PC-3 (cell line): ENCODE results near the gene EXOSC2. TPM values are rescaled to one million over a fixed set of nuclear protein-coding genes. Genes with fewer than 3 reads are reported as not detected.
A peak's percentile ranks its signal among the peaks of the same experiment; 100 is the strongest.

Experiments used
- ATAC-seq: fragments of 200-7000 bp; cut with Tn5 transposase; 2 replicates; pipeline ENCODE4 v1.9.1; 2020; ENCODE audit warnings: mild to moderate bottlenecking, moderate library complexity
- BruUV-seq: library from RNA; stranded (reverse); fragments of 400-500 nt; replicated peaks from 2 replicates; lab custom pipeline; 2021; lab: Mats Ljungman, UMichigan
- CTCF ChIA-PET: fragments of 300-600 bp; sonication (Branson Sonifier 250); formaldehyde crosslinking; loops from one replicate; lab custom pipeline; 2022; ENCODE audit warnings: antibody characterized with exemption; lab: Charles Lee
- POLR2A ChIA-PET: fragments of 300-600 bp; sonication (Branson Sonifier 250); formaldehyde crosslinking; loops from one replicate; lab custom pipeline; 2022; ENCODE audit warnings: antibody characterized with exemption; ENCODE audit not compliant: unreplicated experiment; lab: Charles Lee
- DNase-seq: peaks from one replicate; pipeline ENCODE4 v3.0.0-alpha.2; 2015
- H2AFZ ChIP-seq: fragments of 300-600 bp; sonication (generic); 2 replicates; pipeline ENCODE4 v1.6.0; 2016; ENCODE audit warnings: antibody characterized with exemption, low read length
- H3F3A ChIP-seq: fragments of 300-600 bp; sonication (generic); one replicate; pipeline ENCODE4 v1.6.0; 2017; ENCODE audit warnings: antibody characterized with exemption, low read length, control low read depth, mild to moderate bottlenecking; ENCODE audit not compliant: unreplicated experiment
- H3K27ac ChIP-seq: fragments of 300-600 bp; sonication (generic); 2 replicates; pipeline ENCODE4 v1.5.1; 2016; ENCODE audit warnings: mild to moderate bottlenecking, low read length
- H3K27me3 ChIP-seq: fragments of 300-600 bp; sonication (generic); 2 replicates; pipeline ENCODE4 v1.6.1; 2016; ENCODE audit warnings: low read length, mixed read lengths
- H3K36me3 ChIP-seq: fragments of 300-600 bp; sonication (generic); 2 replicates; pipeline ENCODE4 v1.6.1; 2016; ENCODE audit warnings: low read depth, mixed run types, low read length, mixed read lengths
- H3K4me1 ChIP-seq: fragments of 300-600 bp; sonication (generic); 2 replicates; pipeline ENCODE4 v1.5.1; 2016; ENCODE audit warnings: low read length; ENCODE audit not compliant: insufficient read depth
- H3K4me2 ChIP-seq: fragments of 300-600 bp; sonication (generic); 2 replicates; pipeline ENCODE4 v1.6.0; 2016; ENCODE audit warnings: low read length
- H3K4me3 ChIP-seq: fragments of 300-600 bp; sonication (generic); 2 replicates; pipeline ENCODE4 v1.5.1; 2016; ENCODE audit warnings: mild to moderate bottlenecking, low read length, mixed read lengths
- H3K79me2 ChIP-seq: fragments of 300-600 bp; sonication (generic); 2 replicates; pipeline ENCODE4 v1.6.1; 2017; ENCODE audit warnings: low read length, mixed read lengths
- H3K9ac ChIP-seq: fragments of 300-600 bp; sonication (generic); 2 replicates; pipeline ENCODE4 v1.6.0; 2016; ENCODE audit warnings: mild to moderate bottlenecking, low read length
- H3K9me2 ChIP-seq: fragments of 300-600 bp; sonication (generic); replicated peaks from 2 replicates; pipeline ENCODE4 v1.6.1; 2016; ENCODE audit warnings: mixed run types, low read length, mixed read lengths
- H3K9me3 ChIP-seq: fragments of 300-600 bp; sonication (generic); 2 replicates; pipeline ENCODE4 v1.6.1; 2016; ENCODE audit warnings: low read length, mixed read lengths
- H4K20me1 ChIP-seq: fragments of 300-600 bp; sonication (generic); 2 replicates; pipeline ENCODE4 v1.6.1; 2016; ENCODE audit warnings: low read length, mixed read lengths
- CTCF ChIP-seq: fragments of 300-600 bp; sonication (generic); conservative IDR thresholded peaks from 2 replicates; pipeline ENCODE4 v1.5.1; 2017; ENCODE audit warnings: antibody characterized with exemption, low read depth, mild to moderate bottlenecking, low read length
- EZH2 ChIP-seq: fragments of 300-600 bp; sonication (generic); IDR thresholded peaks from one replicate; pipeline ENCODE4 v1.6.1; 2017; ENCODE audit warnings: antibody characterized with exemption, mild to moderate bottlenecking, low read length; ENCODE audit not compliant: unreplicated experiment
- EZH2phosphoT487 ChIP-seq: fragments of 300-600 bp; sonication (generic); IDR thresholded peaks from 2 replicates; pipeline ENCODE4 v1.6.1; 2018; ENCODE audit warnings: mild to moderate bottlenecking, antibody characterized with exemption, low read length, borderline replicate concordance
- intact Hi-C: fragments of 100-400 bp; cut with micrococcal nuclease; formaldehyde crosslinking; loops from 2 replicates; pipeline ENCODE4 v1.9.0; 2023
- total RNA-seq: library from RNA; depleted of rRNA; stranded (reverse); fragments of >200 nt; gene quantifications from 2 replicates; pipeline ENCODE4 v1.2.3, GENCODE V29; 2014

EXOSC2 gene
- total RNA-seq, 1 experiment from 2014 or later, result 33.5 TPM

DNA sequence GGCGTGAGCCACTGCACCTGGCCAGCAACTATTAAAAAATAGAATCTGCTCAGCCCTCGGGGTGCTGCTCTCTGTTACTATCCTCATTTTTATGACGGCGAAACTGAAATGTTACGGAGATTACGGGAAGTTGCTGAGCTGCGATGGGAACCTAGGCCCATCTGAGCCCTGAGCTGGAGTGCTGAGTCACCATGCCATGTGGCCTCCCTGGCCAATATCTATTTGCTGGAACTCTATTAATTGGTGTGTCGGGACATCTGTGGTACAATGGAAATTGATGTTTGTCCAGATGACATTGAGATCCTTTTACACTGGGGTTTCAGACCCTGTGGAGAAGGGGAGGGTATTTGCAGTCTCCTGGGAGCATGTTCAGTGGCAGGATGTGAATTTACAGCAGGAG, 21.1 kb upstream of the EXOSC2 start:
- Histone ChIP-seq H3K9ac (no peak overlapping the region), H3K27ac (no peak overlapping the region), H3K9me3 (no peaks in the 10 kb centered on the region), H4K20me1 (no peaks in the 10 kb centered on the region), H2AFZ (peak overlapping the region; percentile 45; the same call in 1 of the 2 replicates), H3K4me1 (no peaks in the 10 kb centered on the region), H3K27me3 (no peaks in the 10 kb centered on the region), H3F3A (no peaks in the 10 kb centered on the region), H3K79me2 (no peaks in the 10 kb centered on the region), H3K4me2 (no peak overlapping the region), H3K9me2 (no peaks in the 10 kb centered on the region), H3K4me3 (no peak overlapping the region), H3K36me3 (no peaks in the 10 kb centered on the region)
- ChIA-PET POLR2A (no interaction called here), CTCF (no interaction called here)
- ATAC-seq, result no peak
- intact Hi-C loops, result no loop called here
- TF ChIP-seq EZH2phosphoT487 (no peak), CTCF (no peak), EZH2 (no peak)
- BruUV-seq, result no TSS peak
- no peak for DNase-seq

DNA sequence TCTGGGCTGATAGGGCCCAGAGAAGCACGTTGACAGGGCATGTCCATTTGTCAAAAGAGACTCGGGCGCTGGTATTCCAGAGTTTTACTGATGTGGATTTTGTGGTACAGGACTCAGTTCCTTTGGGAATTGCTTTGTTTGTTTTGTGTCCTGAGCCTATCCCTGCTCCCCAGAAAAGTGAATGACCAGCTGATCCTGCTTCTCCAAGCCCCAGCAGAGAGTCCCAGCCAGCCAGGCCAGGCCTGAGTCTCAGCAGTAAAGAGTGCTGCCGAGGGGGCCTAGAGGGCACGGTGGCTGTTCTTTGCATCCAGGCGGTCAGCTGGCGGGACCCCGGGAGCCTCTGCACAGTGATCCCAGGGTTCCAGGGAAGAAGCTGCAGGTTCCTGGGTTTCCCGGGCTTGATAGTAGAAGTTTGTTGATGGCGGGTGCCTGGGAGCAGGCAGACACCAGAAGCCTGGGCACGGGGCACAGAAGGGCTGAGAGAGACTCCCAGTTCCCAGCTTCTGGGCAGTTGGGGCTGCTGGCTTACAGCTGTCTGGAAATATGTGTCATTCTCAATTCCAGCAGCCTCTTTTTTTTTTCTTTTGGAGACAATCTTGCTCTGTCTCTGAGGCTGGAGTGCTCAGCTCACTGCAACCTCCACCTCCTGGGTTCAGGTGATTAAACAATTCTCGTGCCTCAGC, 20.5 kb upstream of the EXOSC2 start:
- Histone ChIP-seq H3K79me2 (no peaks in the 10 kb centered on the region), H3K27me3 (no peaks in the 10 kb centered on the region), H3K9me2 (no peaks in the 10 kb centered on the region), H3K4me2 (no peak overlapping the region), H3K36me3 (no peaks in the 10 kb centered on the region), H4K20me1 (no peaks in the 10 kb centered on the region), H3K4me3 (no peak overlapping the region), H3F3A (no peaks in the 10 kb centered on the region), H2AFZ (no peak overlapping the region), H3K4me1 (no peaks in the 10 kb centered on the region), H3K9ac (no peak overlapping the region), H3K9me3 (no peaks in the 10 kb centered on the region), H3K27ac (no peak overlapping the region)
- intact Hi-C loops, result no loop called here
- no peak for ATAC-seq
- CTCF ChIA-PET, result no interaction called here
- TF ChIP-seq CTCF (no peak), EZH2phosphoT487 (no peak), EZH2 (no peak)
- BruUV-seq, result no TSS peak
- DNase-seq, result no peak
- POLR2A ChIA-PET, result no interaction called here

- Histone ChIP-seq H3K36me3 (no peaks in the 10 kb centered on the region), H2AFZ (no peak overlapping the region), H3K4me2 (no peak overlapping the region), H3K4me1 (no peaks in the 10 kb centered on the region), H4K20me1 (no peaks in the 10 kb centered on the region), H3K9me2 (no peaks in the 10 kb centered on the region), H3K79me2 (no peaks in the 10 kb centered on the region), H3F3A (no peaks in the 10 kb centered on the region), H3K27me3 (no peaks in the 10 kb centered on the region), H3K4me3 (no peak overlapping the region), H3K9me3 (no peaks in the 10 kb centered on the region), H3K27ac (no peak overlapping the region), H3K9ac (no peak overlapping the region)
- TF ChIP-seq EZH2phosphoT487 (no peak), CTCF (no peak), EZH2 (no peak)
- ChIA-PET CTCF (no interaction called here), POLR2A (no interaction called here)
- no peak for ATAC-seq
- BruUV-seq, result no TSS peak
- DNase-seq, result no peak
- intact Hi-C loops, result no loop called here
Measured at GRCh38 chr9:130675396-130675795, 18.2 kb upstream of the EXOSC2 start.
